Stimulated activated CD4-positive, alpha-beta T cell treated with anti-CD3 and anti-CD28 coated beads, Interleukin-1b, Interleukin-23, amount 100 ng/mL, for 48 hours (primary cell): ENCODE results near the gene SSPN.

ENCODE experiments used
- DNase-seq: peaks from one replicate; pipeline ENCODE4 v3.0.0-alpha.2; 2020

Gene SSPN

DNA sequence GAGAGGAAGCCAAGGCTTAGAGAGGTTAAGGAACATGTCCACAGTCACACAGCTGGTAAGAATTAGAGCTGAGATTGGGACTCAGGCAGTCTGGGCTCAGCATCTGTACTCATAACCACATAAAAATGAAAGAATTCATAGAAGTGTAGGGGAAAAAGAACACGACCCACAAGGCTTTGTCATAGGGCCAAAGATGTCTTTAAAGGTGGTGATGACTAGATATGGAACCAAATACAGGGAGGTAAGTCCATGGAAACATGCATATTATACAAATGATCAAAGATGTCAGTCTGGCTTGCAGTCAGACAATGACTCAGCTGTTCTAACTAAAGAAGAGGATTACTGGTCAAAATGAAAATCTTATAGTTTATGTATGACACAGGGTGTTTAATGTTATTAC lies 7.2 kb upstream of the SSPN start:
- no peak for DNase-seq

DNA sequence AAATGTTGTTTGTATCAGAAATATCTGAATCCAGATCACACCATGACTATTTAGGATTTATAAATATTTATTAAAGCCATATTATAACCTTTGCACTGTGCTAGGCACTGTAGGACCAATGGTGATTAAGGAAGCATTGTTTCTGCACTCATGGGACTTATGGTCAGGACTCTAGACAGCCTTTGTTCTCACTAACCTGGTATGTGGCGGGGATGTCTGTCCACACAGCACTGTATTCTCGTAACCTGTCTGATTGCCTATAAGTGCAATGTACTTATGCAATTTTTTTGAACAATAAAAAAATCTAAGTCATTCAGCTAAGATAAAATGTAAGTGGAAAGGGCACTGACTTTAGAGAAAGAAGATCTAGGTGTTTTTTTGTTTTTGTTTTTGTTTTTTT lies 6.7 kb upstream of the SSPN start:
- DNase-seq: no peak

DNA sequence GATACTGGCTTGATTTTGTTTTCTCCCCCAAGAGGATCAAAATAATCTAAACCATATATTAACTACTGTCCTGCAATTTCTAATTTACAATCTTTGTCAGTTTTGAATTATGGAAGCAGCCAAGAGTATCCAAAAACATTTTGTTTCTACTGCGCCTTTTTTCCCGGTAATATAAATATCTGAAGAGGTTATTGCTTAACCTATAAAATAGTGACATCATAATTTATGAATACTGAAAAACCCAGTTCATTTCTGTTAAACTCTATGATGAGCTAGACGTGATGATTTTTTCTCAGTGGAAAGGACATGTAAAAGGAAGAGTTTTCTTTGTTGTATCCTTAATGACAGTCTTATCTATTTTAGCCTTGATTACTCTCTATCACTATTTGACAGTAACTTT lies 3.2 kb upstream of the SSPN start:
- DNase-seq: no peak

DNA sequence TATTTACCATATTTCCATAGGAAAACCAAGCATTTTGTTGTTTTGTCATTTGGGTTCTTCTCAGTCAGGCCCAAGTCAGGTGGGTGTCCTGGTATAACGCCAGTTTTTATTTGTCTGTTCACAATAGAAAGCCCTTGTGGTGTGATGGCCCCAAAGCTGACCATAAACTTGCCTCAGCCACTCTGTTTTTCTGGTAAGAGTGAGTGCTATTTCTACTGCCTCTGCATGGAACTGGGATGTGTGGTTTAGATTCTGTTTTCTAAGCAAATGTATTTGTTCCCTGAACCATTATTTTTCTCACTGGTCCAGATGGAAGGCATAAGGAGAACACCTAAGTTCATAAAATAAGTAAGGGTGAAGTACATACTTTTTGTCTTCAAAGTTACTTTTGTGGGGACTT lies 1.8 kb upstream of the SSPN start:
- DNase-seq: no peak

DNA sequence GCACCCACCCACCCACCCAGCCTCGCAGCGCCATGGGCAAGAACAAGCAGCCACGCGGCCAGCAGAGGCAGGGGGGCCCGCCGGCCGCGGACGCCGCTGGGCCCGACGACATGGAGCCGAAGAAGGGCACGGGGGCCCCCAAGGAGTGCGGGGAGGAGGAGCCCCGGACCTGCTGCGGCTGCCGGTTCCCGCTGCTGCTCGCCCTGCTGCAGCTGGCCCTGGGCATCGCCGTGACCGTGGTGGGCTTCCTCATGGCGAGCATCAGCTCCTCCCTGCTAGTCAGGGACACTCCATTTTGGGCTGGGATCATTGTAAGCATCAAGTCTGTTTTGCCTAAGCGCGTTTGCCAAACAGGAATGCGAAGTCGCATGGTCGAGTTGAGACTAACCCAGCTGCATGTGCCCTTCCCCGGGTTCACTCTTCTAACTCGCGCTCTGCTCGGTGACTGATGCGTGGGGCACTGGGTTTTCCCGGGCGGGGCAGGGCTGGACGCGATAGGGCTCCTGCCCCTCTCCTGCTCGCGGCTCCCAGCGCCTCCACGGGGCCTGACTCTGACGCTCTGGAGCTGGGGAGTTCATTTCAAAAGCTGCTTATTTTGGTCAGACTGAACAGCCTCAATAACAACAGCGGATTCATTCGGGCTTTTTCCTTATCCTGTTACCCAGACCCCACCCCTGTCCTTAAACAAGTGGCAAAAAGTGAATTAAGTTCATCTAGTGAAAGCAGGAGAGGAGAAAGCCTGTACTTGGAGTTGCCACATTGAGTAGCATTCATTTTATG lies 458 bp downstream of the SSPN start:
- DNase-seq: no peak

DNA sequence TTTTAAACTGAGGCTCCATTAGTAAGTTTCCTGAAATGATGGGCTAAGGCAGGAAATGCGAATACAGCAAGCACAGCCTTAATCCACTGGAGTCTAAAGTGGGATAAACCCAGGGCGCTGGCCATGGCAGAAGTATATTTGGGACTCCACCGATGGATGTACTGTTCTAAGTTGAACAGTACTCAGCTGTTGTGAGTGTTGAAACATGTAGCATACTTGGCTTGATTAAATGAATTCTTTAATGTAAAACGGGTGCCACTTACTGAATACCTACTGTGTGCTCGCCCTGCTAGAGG lies 996 bp downstream of the SSPN start:
- no peak for DNase-seq

DNA sequence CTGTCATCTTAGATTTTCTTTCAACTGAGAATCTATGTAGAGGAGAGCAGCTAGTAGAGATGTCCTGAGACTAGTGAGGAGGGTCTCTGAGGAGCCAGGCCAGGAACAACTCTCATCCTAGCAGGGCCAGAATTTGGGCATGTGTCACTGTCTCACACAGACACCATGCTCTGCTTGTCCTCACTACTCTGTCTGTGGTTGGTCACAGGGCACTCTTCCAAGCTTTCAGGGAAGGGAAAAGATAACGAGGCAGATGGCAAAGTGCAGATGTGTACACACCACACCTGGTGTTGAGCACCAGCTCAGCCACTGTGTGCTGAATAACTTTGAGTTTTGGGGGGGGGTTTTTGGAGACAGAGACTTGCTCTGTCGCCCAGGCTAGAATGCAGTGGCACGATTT lies 2.5 kb downstream of the SSPN start:
- no peak for DNase-seq

DNA sequence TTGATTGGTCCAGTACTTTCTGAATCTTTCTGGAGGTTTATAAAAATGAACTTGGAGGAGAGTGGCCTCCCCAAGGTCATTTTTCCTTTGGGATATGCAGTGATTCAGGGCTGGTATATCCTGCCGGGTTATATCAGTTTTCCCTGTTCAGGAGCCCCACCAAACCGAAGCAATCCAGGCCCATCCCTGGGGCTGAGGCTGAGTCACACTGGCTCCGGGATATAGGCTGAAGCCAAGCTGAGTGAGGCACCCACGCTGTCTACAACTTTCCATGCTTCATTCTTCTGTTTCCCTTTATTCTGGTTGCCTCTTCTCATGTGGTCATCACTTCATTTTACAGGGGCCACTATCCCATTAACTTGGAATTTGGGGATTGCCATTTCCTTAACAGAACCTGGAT lies 3.4 kb downstream of the SSPN start:
- DNase-seq: no peak

DNA sequence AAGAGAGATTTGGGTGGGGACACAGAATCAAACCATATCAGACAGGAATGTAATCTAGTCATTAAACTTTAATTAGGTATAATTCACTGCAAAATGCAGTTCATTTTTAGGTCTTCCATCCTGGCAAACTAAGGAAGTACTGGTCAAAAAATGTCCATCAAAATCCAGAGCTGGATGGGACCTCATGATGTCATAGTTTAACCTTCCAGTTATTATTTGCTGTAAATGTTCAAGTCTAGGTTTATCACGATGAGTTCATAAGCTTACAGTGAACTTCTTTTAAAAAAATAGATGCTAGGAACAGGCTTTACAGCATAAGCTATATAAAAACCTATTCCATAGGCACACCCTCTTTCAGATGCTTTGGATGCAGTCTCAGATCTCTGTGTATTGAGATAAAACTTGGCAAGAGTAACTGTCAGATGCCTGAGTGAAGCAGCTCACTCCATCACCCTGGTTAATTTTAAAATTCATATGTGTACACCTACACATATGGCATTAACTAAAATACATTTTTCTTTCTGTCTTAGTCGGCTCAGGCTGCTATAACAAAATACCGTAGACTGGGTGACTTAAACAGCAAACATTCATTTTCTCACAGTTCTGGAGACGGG lies 7.9 kb downstream of the SSPN start:
- DNase-seq: no peak

DNA sequence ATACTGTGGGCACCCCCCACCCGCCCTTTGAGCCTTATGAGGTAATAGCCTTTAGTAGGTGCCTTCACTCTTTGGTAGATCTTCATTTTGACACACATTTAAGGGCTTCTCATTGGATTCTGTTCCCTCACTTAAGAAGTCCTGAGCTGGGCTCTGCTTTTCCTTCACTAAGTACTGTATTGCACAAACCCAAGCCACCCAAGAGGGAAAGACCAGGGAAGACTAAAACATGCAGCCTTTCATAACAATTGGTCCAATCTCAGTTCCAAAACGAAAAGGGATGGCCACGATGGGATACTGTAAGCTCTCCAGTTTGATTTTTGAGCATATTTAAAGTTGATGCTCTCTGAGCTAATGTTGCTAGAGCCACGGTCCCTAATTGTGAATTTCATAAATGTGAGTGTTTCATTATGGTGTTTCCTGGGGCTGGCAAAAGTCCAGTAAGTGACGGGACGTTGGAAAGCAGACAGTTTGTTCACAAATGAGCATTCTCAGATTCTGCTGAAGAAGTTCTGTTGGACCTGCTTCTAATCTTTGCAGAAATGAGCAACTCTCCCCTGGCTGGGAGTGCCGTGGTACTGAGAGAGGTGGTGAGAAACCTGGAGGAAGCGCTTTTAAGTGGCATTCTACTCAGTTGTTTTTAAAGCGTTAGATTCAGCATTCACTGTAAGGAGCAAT lies 9.4 kb downstream of the SSPN start:
- DNase-seq: no peak

DNA sequence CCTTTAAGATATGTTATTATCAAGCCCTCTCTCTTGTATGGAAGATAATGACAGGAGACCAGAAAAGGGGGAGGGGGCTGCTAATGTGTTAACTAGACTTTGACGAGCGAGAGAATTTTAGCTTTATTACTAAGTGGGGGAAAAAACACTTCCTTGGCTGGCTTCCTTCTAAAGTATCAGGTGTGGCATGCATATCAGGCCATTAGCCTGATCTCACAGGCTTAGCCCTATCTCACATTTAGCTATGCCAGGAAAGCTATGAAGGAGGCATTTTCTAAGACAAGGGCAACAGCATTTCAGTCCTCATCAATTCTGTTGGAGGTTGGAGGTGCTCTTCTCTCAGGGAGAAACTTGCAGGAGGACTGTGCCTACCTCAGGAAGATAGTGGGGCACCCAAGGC lies 9.9 kb downstream of the SSPN start:
- no peak for DNase-seq

DNA sequence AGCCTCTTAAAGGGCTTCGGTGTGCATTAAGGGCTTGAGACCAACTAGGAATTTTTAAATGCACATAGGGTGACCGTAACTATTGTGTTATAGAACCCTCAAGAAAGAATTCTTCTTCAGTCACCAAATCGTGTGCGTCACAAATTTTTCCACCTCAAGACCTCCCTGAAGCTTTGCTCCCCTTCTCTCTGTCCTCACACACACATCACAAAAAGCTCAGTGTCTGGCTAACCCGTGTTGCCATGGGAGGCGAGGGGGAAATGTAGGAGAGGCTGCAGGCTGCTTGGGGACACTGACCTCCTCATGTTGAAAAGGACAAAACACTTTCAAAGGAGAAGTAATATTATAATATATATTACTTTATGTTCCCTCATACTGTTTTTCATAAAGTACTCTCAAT lies 10.6 kb downstream of the SSPN start:
- no peak for DNase-seq

DNA sequence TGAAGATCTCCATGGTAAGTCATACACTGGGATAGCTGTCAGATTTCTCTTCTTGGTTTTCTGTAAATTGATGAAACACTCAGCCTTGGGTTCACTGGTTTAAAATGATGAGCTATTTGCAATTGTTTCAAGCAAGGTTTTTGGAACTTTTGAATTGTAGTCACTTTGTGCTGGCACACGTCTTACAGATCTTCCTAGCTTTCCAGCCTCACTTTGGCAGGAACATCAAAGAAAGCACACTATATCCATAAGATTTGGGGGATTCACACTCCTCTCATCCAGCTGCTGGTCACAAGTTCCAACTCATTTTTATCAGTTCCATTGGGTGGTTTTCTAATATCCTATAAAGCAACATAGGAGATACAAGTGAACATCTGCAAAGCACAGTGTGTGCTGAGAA lies 16.0 kb downstream of the SSPN start:
- DNase-seq: no peak

DNA sequence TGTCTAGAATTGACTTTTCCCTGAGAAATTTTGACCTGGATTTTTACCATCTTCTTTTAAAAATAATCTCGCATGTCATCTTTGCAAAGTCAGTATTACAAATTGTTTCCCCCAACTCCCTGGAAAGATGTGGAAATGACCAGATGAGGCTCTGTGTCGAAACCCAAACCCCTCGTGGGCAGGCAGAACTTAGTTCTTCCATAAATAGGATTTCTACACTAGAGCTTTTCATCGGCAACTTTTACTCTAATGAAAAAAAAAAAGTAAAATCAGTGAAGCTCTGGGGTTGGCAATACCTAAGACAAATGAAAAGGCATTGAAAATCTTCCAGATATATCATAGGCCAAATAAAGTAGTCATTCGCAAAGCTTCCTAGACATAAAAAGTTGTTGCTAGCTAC lies 17.0 kb downstream of the SSPN start:
- no peak for DNase-seq

DNA sequence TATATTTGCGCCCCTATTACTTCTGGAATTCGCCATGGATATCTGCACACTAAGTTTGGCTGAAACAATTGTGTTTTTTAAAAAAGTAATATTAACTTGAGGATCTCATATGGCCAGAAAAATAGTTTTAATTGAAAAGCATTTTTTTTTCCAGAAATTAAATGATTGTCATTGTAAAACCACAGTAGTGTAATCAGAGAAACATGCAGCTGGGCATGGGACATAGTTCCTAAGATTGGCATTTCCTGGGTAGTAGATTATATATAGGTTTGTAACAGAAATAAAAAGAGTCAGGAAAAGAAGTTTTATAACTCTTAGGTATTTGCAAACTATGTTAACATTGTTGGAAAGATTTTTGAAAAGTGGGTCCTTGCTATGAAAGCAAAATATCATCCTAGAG lies 17.6 kb downstream of the SSPN start:
- DNase-seq: no peak

DNA sequence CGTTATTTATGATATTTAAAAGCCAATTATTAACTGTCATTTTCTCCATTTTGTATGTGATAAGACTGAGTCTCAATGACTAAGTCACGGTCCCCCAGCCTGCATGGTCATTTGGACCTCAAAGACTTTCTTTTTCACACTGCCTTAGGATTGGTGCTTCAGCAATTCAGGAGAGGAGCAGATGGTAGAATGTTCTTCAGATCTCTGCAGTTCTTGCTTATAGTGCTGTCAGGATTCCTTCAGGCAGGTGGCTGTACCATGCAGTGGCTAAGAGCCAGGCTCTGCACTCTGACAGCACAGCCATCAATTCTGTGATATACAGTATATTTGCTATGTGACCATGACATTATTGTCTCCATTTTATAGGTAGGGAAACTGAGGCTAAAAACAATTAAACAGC lies 18.7 kb downstream of the SSPN start:
- DNase-seq: no peak

DNA sequence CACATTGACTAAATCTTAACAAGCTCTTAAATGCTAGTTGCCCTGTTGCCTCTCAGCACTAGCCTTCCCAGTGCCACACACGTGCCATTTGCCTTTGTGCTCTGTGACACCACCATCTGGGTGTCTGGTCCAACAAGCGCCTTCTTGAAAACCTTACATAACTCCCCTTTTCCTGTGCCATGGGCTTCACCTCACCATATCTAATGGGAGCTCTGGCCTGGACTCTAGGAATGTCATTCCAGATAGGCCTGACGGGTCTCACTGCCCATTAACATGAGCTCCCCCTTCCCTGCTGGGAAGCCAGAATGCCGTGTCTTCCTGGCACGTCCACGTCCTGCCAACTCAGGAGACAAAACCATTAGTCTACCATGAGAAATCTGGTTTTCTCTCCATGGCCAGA lies 24.4 kb downstream of the SSPN start:
- no peak for DNase-seq

DNA sequence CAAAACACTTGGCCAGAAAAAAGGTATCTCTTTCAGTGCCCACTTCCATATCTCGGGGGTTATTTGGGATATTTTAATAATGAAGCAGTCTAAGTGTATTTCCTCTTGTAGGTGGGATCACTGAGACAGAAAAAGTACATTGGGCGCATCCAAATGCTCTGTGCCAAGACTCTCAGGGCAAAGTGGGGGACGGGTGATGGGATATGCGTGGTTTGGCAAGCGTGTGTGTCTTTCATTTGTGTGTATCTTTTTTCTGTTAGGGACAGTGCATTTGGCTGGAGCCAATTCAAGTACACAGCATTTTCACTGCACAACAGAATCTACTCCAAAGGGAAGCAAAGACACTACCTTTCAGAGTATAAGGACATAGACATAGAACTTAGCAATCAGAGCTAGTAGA lies 29.3 kb downstream of the SSPN start:
- DNase-seq: no peak

DNA sequence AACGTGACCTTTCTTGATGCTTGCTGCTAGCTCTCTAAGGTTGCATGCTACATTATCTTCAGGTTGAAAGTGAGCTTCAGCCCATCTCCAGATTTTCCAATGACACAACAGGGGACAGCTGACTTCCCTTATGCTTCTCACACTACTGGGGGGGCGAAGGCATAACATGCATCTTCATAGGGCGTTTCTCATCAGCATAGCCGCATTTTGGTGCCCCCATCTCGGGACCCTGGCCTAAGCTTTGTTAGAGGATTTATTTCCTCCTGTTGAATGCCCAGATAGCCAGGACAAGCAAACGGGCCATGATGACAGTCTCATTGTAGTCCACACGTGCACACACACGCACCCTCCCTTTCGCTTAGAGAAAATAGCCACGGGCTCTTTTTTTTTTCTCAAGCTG lies 30.7 kb downstream of the SSPN start:
- DNase-seq: no peak

DNA sequence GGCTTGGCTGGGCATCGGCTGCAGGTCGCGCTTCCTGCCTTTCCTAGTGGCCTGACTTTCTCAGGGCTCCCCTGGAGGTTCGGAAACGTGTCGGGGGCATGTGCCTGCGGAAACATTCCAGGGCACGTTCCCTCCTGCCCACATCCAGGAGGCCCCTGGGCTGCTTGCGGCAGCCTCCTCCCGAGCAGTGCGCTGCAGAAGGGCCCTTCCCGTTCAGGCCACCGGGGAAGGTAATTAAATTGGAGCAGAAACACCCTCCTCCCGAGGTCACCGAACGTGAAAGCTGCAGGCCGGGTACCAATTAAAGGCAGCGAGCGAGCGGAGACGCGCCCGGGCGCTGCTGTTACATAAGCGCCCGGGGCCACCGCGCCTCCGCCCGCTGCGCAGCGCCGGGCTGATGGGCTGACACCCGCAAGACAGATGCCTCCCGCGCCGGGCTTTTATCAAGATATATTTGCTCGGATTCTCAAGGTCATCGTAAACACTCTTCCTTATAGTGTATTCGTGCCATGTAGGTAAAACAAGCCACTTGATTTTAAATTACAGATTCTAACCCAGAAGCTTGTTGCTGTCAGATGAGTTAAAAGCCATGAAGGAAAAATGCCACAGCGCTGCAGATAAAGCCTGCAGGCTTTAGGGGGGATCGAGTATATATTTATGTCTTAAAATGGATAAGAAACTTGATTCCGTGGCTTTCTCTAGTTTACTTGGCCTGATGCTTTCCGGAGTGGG lies 31.4 kb downstream of the SSPN start:
- no peak for DNase-seq

DNA sequence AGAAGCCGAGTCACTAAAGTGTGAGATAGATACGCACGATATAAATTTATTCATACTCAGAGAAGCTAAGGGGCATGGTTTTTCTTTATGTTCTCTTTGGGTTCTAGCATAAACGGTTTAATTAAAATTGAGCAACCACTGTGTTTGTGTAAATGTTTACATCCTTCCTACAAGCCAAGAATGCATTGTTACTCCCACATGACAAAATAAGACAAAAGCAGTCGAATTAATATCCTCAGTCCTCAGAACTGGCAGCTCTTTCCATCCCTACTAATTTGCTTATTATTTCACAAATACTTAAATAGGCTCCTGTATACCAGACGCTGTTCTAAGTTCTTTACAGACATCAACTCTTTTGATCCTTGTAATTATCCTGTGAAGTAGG lies 32.0 kb downstream of the SSPN start:
- no peak for DNase-seq

DNA sequence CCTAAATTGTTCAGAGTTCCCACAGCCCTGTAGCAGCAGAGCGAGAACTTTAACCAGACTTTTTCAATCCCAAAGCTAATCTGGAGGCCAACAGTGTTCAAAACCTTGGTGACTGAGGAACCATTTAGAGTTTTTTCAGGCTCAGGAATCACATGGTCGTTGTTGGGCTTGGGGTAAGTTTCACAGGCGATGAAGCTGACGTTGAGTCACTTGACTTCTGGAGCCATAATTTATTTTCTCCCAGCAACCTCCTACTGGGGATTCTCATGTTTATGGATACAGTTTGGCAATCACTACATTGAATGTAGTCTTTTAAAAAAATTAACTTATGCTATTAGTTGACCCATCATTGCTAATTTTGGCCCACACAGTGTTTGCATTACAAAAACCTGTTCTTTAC lies 34.5 kb downstream of the SSPN start:
- no peak for DNase-seq

DNA sequence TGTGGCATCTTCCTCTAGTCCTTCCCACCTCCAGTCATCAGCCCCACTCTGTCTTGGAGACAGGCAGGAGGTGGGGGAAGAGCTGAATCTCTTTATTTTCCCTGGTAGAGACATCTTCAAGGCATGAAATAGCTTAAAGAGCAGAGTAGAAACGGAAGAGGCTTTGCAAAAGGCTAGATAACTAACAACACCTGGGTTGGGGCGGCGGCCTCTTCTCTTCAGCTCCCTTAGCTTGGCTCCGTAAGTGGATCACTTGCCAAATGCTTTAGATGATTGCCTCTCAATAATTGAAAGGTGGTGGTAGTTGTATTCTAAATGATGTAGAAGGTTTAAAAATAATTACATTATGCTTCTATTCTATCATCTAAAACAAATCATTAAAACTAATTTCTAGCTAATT lies 36.1 kb downstream of the SSPN start:
- DNase-seq: no peak

DNA sequence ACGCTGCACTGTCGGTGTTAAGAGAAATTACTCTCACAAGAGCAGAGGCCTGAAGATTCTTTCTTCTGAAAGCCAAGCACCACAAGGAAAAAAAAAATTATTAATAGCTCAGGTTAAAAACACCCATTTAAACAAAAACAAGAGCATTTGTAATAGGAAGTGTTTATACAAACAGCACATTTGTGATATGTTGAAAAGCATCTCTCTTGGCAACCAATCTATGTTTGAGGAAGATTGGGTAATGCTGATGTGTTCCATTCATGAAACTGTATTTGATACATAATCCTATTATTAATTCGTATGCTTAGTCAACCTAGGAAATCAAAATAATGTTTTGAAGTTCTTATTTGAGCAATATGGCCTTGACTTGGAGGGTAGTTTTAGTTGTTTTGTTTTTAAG lies 36.5 kb downstream of the SSPN start:
- no peak for DNase-seq
